ENCODE data around the gene RALGPS2.
"Not testable (repeated sequence)": the region's sequence is repeated elsewhere in the genome, so short reads cannot be mapped to it uniquely, and the experiment has no call there.

Gene RALGPS2

DNA sequence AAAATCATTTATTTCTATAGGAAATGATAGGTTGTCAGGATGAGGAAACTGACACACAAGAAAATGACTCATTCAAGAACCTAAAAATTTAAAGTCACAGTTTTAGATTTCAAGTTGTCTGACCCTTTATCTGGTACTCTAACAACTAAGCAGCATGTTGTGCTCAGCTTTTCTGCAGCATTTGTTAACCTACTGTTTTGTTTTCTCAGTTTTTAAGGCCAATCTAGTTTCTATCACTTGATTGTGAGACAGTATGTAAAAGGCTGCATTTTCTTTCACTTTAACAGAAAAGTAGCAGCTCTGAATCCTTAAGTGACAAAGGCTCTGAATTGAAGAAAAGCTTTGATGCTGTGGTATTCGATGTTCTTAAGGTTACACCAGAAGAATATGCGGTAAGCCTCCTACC, 59.1 kb downstream of the RALGPS2 start:
- no peak for DNase-seq

DNA sequence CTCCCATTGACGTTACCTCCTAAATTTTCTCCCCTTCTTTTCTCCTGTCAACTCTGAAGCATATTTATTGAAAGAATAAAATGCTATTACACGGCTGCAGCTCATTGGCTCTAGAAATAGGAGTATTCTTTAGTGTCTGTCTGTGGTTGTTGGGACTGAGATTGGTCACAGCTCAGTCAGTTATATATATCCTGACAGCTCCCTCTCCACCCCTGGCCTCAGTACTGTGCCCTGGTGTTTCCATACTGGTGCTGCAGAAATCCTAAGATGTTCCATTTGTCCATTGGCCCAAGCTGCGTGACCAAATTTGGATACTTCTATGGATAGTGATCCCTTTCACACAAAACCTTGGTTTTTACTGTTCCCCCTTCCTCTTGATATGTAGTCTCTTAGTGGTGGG, 67.3 kb downstream of the RALGPS2 start:
- no peak for DNase-seq

DNA sequence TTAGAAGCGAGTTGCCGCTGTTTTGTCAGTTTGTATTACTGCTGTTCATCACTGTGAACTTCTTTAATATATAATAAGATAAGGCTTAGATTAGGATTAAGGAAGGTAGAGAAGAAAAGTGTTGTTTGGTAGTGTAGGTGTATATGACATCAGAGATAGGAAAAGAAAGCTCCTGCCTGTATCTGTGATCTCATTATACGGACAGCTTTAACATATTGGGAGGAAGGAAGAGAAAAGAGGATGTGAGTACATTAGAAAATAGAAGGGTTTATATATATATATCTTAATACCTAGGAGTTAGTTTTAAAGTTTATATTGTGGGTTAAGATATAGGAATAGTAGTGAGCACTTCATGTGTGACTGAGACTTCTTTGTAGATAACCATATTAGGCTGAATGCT, 71.0 kb downstream of the RALGPS2 start:
- DNase-seq: no peak

DNA sequence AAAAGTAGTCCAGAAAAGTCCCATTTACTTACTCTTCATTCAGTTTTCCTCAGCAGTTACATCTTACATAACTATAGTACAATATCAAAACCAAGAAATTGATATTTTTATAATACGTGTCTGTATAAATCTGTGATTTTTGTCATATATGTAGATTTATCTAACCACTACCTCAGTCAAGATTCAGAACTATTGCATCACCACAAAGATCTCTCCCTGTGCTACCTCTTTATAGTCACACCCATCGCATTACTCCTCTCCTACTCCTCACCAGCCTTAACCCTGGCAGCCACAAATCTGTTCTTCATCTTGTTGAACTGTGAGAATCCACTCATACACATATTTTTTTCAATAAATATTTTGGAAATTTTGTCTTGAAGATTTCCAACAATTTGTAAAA, 72.5 kb downstream of the RALGPS2 start:
- no peak for DNase-seq

DNA sequence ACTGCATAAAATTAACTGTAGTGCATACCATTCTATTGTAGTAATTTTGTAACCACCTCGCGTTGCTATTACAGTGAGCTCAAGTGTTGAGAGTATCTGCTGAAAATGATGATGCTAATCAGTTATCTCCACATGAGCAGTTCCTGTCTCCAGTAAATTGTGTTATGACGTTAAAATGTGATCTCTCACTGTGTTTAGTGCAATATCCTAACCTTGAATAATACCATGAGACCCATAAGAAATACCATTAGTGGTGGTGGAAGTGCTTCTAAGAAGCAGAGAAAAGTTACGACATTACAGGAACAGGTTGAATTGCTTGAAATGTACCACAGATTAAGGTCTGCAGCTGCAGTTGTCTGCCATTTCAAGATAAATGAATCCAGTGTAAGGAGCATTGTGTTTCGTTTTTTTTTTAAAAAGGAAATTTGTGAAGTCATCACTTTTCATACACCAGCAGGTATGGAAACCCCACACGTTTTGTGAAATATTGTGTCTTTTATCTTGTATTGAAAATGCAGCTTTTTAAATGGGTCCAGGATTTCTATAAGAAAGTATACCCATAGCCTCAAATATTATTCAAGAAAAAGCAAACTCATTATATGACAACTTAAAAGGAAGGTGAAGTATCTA, 73.3 kb downstream of the RALGPS2 start:
- DNase-seq: no peak

DNA sequence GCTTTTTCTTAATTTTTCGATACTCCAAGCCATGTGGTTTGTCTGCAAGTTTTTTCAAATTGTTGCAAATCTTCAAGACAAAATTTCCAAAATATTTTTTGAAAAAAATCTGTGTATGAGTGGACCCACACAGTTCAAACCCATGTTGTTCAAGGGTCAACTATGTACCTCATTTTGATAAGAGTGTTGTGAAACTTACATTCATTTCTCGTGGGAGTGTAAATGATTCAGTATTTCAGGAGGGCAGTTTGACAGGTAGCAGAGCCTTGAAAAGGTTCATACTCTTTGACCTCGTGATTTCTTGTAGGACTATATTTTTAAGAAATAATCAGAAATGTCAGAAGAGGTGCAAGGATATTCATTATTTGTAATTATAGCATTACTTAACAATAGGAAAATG, 77.8 kb downstream of the RALGPS2 start:
- no peak for DNase-seq

DNA sequence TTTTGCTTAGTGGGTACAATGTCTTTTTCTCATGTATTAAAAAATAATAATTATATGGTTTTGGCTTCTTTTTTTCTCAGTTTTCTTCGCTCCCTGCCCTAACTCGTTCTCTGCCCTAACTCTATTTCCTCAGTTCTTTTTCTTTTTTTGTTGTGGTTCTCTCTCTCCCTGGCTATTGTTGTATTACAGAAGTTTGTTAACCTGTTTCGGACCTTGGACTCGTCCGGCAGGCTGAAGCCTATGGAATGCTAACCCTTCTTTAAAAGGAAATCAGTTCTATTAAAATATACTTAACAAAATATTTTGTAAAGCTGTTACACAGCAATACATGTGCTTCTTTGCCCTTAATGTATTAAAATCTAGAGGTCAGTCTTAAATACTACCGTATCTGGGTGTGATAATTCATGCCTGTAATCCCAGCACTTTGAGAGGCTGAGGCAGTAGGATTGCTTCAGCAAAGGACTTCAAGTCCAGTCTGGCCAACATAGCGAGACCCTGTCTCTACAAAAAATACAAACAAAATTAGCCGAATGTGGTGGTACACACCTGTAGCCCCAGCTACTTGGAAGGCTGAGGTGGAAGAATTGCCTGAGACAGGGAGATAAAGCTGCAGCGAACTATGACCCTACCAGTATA, 81.7 kb downstream of the RALGPS2 start:
- DNase-seq: no peak

DNA sequence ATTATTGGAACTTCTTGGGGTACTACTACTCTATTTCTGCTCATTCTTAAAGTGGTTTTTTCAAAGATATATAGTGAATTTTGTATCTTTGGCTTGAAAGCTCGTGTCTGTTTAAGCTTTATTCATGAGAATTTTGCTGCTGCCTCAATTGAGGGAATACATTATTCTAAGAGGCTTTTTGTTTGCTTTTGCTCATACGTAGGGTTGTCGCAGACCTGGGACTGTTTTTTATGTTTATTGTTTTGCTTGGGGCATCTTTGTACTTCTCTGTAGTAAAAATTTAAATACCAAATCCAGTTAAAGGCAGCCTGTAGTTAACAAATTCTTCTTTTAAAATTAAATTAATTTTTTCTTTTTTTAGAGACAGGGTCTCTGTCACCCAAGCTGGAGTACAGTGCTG, 83.5 kb downstream of the RALGPS2 start:
- no peak for DNase-seq

DNA sequence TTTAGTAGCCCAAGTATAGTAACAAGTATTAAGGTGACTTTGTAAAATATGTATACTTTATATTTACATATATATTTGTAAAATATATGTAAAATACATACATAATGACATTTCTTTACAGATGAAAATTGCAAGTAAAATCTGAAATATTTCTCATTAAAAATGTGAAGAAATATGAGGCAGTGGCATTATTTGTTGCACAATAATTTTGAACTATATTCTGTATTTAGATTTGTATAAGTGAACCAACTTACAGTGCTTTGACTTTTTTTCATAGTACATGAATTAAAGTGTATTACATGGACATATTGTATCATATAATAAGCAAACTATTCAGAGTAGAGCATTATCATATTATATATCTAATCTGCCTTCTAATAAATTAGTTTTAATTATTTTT, 85.5 kb downstream of the RALGPS2 start:
- no peak for DNase-seq

DNA sequence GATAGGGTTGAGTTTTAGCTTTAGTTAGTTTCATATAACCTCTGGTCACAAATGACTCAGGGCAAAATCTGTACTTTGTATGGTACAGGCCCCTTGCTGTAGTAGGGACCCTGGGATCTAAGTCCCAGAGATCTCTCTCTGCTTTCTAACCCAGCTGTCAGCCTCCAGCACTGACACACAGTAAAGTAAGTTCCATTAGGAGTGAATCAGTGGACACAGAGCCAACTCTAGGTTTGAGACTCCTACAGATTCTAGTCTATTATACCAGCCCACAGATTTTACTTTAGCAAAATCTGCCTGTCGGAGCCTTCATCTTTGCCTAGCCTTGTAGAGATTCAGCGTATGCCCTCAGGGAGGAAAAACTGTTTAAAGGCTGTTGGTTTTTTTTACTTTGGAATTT, 93.4 kb downstream of the RALGPS2 start:
- DNase-seq: no peak

DNA sequence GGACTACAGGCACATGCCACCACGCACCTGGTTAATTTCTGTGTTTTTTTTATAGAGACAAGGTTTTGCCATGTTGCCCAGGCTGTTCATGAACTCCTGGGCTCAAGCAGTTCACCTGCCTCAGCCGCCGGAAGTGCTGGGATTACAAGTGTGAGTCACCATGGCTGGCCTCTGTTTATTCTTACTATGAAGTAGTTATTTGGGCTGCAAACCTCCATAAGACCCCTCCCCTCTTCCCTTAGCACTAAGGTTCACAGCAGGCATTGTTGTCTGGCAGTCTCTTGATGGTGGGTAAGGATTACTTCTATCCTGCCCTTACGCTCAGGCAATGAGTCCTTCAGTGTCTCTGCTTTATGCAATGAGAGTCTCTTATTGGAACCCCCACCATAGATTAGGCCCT, 94.1 kb downstream of the RALGPS2 start:
- no peak for DNase-seq

DNA sequence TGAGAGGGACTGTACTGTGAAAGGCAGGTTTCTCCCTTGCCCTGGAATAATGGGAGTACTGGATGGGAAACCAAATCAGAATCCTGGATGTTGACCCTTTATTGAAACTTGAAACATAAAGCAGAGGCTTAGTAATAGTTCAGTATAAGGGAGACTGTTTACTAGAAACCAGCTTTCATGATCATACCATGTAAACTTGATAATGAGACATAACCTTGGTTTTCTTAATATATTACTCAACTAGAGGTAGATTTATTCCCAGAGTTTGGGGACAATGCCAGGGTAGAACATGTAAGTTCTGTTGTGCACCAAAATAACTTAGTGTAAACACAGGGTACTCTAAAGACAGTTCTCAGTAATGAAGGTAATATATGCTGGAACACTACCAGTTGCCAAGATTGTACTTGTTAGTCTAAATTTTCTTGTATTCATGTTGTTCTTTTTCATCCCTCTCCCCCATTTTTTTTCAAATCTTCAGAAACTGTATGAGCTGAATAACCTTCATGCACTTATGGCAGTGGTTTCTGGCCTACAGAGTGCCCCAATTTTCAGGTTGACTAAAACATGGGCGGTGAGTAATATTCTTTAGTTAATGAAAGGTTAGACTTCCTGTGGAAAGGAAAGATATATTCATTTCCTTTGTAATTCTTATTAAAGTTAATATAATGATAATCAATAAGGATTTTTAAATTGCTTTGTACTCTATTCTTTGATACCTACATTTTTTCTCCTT, 96.3 kb downstream of the RALGPS2 start:
- DNase-seq: no peak

DNA sequence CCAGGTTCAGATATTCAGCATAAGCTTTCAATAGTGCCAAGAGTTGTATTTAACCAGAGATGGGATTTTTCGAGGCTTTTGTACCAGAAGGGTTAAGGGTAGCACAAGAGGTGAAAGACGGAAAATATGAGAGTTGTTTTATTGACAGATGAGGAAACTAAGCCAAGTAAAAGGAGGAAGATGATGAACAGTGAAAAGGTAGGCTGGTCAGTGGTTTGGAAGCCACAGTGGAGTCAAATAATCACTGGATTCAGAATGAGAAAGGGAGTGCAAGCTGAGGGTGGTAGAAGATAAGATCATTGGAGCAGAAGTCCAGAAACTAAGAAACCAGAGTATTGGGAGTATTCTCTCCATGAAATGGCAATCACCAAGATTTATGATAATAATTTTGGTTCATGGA, 100.1 kb downstream of the RALGPS2 start:
- DNase-seq: no peak

DNA sequence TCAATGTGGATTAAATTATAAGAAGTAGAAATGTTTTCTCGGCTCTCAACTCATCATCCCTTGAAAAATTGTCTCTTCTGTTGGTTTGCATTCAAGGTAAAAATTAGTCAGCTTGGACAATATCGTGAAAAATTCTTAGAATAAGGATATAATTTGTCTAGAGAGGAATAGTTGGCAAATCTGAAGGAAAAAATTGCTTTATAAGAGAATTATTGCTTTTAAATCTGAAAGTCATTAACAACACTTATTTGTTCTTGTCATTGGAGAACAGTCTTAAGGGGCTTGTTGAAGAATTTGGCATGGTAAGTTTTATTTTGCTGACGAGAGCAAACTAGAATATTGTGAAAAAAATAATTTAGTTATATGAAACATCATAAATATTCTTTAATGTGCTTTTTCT, 119.4 kb downstream of the RALGPS2 start:
- no peak for DNase-seq

DNA sequence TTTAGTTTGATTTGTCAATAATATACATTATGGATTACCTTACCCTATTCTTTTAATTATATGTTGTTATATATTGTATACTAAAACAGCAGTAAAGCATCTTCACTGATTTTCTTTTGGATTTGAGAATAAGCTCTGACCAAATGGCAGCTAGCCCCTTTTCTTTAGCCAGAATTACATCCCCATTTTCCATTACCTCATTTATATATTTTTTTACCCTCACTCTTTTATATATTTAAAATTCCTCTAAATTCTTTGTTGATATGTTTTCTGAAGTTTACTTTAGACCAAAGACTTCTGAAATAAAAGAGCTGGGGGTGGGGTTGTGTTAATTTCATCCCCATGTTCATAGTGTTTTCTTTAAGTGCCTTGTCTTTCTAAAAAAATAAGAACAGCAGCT, 121.3 kb downstream of the RALGPS2 start:
- no peak for DNase-seq

DNA sequence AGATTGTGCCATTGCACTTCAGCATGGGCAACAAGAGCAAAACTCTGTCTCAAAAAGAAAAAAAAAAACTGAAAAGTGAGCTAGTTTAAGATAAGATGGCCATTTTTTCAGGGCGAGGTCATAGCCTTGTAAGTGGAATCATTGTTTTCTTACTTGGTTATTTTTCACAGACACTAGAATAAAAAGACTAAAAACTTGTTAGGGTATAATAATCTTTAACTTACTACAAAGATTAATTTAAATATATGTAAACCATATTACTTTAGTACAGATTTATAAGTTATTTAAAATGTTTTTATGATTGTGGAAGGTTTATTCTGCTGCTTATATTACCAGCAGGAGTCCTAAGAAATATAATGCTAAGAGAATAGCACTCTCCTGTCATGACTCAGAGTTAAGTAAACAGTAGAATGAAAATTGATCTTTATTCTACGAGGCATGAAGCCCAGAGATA, 122.4 kb downstream of the RALGPS2 start:
- no peak for DNase-seq

DNA sequence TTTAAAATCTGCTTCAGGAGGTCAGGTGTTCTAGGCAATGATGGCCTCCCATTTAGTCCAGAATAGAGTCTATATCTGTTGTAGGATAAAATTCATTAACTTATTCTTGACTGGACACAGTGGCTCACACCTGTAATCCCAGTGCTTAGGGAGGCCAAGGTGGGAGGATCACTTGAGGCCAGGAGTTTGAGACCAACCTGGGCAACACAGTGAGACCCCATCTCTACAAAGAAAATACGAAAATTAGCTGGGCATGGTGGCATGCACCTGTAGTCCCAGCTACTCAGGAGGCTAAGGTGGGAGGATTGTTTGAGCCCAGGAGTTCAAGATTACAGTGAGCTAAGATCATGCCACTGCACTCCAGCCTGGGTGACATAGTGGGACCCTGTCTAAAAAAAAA, 122.9 kb downstream of the RALGPS2 start:
- DNase-seq: not testable (repeated sequence)

DNA sequence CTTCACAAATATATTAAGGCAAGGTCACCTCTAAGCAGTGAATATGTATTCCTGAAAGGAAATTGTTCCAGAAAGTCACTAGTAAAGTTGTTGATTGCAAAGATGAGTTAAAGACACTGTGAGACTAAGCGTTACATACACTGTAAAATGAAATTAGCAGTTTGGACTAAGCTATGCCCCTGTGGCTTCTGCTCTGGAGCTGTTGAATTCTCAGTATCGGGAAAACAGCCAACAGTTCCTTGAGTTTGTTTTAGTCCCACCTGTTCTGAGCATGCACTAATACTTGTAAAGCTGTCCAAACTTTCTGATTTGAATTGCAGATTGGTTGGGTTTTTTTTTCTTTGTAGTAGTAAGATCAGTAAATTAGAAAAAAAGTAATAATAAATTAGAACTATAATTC, 124.9 kb downstream of the RALGPS2 start:
- no peak for DNase-seq

DNA sequence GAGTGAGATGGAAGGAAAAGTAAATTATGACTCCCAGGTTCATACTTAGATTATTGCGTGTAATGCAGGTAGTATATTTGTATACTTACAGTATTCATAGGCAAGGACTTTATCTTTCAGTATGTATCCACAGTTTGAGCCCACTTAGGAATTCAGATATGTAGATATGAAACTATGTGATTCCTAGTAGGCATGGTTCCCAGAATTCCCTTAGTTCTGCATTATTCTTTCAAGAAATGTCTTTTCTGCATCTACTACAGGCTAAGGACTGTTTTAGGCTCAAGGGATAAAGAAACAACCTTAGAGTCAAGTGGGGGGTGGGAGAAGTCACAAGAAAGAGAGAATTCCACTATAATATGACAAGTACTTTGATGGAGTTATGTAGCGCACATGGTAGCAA, 132.1 kb downstream of the RALGPS2 start:
- DNase-seq: no peak

DNA sequence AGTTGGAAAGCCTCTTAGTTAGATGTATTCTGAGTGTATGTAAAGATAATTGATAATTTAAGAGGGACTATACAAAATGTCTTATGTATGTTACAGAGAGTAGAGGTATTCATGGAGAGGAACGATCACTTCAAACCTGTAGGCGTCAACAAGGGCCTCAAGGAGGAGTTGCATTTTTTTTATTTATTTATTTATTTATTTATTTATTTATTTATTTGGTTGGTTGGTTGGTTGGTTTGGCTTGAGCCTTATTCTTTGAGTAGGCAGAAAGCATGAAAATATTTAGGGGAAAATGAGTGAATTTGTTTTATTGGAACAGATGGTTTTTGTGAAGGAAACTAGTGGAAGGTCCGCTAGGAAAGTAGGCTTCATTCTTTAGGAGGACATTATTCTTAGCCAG, 137.4 kb downstream of the RALGPS2 start:
- DNase-seq: no peak

DNA sequence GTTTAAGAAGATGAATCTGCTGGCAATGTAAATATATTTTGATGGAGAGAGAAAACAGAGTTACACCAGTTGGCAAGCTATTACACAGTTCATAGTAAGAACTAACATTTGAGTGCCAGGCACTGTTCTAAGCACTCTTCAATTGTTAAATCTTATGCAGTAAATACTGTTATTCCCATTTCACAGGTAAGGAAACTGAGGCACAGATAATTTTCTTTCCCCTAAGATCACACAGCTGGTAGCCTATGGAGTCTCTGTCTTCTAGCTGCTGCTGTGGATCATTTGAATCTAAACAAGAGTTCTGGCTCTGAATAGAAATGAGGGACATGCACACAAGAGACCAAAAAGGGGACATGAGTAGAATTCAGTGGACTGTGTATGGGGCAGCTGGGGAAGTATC, 137.8 kb downstream of the RALGPS2 start:
- DNase-seq: no peak

DNA sequence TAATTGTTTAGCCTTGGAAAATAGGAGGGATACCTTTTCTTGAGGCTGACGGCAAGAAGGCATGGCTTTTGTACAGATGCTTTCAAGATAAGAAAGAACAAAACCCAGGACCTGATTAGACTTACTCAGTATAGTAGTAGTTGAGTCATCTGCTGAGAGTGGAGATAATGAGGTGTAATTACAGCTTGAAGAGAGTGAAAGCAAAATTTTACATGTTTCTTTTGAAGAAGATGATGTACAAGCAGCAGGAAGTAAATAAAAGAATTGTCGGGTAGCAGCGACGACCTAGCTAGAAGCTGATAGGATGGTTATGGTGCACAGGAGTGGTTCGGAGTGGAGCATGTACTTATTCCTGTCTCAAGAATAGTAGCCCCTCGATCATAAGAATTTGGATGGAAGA, 139.3 kb downstream of the RALGPS2 start:
- no peak for DNase-seq

DNA sequence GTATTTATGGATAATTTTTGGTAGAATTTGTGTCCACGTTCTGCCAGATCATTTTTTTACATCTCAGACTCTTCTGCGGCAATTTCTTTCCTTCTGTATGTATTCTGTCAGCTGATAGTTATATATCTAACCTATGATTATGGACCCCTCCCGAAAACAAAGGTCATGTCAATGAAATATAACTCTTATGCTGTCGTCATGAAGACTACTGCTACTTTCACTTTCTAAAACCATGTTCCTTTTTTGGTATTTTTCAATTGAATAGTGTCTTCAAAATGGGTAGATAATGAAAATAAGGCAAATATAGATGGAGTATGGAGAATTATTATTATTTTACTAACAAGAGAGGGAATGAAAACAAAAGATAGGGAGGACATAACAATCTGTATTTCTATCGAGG, 142.6 kb downstream of the RALGPS2 start:
- no peak for DNase-seq

DNA sequence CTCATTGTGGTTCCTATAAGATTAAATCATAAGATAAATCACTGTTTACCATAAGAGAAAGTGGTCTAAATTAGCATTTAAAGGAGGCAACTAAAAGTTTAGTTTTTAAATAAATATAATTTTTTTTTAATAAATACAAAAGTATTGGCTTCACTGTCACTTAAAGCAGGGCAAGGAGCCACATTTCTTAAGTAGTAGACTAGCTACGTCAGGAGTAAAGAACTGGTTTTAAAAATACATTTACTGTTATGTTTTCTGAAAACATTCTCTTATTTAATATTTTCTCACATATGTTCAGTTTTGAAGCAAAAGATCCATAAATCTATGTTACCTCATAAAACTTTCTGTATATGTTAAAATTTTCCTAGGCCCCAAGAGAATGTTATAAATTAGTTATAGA, 143.7 kb downstream of the RALGPS2 start:
- DNase-seq: no peak

Measured in KG1 (cell line).